ENCODE data around the gene CXCL8. TPM values are rescaled to one million over a fixed set of nuclear protein-coding genes. Genes with fewer than 3 reads are reported as not detected.

CXCL8 gene
- total and polyA plus RNA-seq, 3 donors from 2014 or later = 0.66 TPM; not detected in 2

DNA sequence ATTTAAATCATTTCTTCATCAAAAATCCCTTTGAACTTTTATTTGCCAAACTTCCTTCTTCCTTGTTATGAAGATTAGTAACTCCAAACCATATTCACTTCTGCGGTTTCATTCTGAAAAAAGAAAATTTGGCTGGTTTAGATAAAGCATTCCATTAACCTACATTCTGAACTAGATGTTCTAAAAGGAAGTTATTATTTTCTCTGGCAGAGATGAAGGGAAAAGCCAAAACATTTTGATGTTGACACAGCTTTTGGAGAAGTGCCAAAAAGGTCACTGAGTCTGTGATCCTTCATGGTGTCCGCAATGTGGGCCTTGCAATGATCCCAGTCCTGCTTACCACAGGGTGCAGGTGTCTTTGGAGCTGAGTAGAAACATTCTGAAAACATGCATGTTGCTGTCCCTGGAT lies 36.0 kb downstream of the CXCL8 start:
- Histone ChIP-seq H3K36me3 (ENCODE audit: low read depth, missing control alignments) (no peaks in the 10 kb centered on the region), H3K4me1 (peaks cover 5% of the 10 kb centered on the region), H3K9me3 (no peaks in the 10 kb centered on the region), H3K27ac (no peak overlapping the region), H3K4me3 (no peak overlapping the region), H3K27me3 (no peaks in the 10 kb centered on the region)
- WGBS, 2 donors = 41 to 56% methylated on average over 2 of the region's 2 CpGs
- intact Hi-C loops (cut with DNase I; ENCODE audit: low total_unique reads) = no loop called here
- DNase-seq = peak; percentile 25
- TF ChIP-seq POLR2A (IDR thresholded peaks at IDR 0.05) (no peak), CTCF (IDR thresholded peaks at IDR 0.05) (no peak)

- Histone ChIP-seq H3K27ac (no peak overlapping the region), H3K4me1 (peaks cover 5% of the 10 kb centered on the region), H3K36me3 (ENCODE audit: low read depth, missing control alignments) (no peaks in the 10 kb centered on the region), H3K27me3 (no peaks in the 10 kb centered on the region), H3K9me3 (no peaks in the 10 kb centered on the region), H3K4me3 (no peak overlapping the region)
- intact Hi-C loops (cut with DNase I; ENCODE audit: low total_unique reads) = no loop called here
- TF ChIP-seq POLR2A (IDR thresholded peaks at IDR 0.05) (no peak), CTCF (IDR thresholded peaks at IDR 0.05) (no peak)
- no peak for DNase-seq
- WGBS, 2 donors = 78 to 85% methylated on average over 3 of the region's 3 CpGs
Observed at GRCh38 chr4:73777612-73778011, 37.2 kb downstream of the CXCL8 start.

- Histone ChIP-seq H3K27me3 (no peaks in the 10 kb centered on the region), H3K4me3 (no peak overlapping the region), H3K36me3 (ENCODE audit: low read depth, missing control alignments) (no peaks in the 10 kb centered on the region), H3K4me1 (peaks cover 5% of the 10 kb centered on the region), H3K27ac (no peak overlapping the region), H3K9me3 (no peaks in the 10 kb centered on the region)
- 86 to 87% methylated on average over 1 of the region's 1 CpG for WGBS, 2 donors
- DNase-seq = no peak
- intact Hi-C loops (cut with DNase I; ENCODE audit: low total_unique reads) = no loop called here
- no peak for TF ChIP-seq CTCF (IDR thresholded peaks at IDR 0.05)
- no peak for TF ChIP-seq POLR2A (IDR thresholded peaks at IDR 0.05)
Observed at GRCh38 chr4:73780243-73780642, 39.9 kb downstream of the CXCL8 start.

- Histone ChIP-seq H3K36me3 (ENCODE audit: low read depth, missing control alignments) (no peaks in the 10 kb centered on the region), H3K9me3 (no peaks in the 10 kb centered on the region), H3K4me3 (no peak overlapping the region), H3K27ac (no peak overlapping the region), H3K4me1 (peaks cover 5% of the 10 kb centered on the region), H3K27me3 (no peaks in the 10 kb centered on the region)
- WGBS, 2 donors = 82 to 88% methylated on average over 2 of the region's 2 CpGs
- no peak for DNase-seq
- TF ChIP-seq CTCF (IDR thresholded peaks at IDR 0.05) (no peak), POLR2A (IDR thresholded peaks at IDR 0.05) (no peak)
- intact Hi-C loops (cut with DNase I; ENCODE audit: low total_unique reads) = no loop called here
Observed at GRCh38 chr4:73780834-73781233, 40.5 kb downstream of the CXCL8 start.

- intact Hi-C loops (cut with DNase I; ENCODE audit: low total_unique reads) = no loop called here
- H3K9me3 ChIP-seq = no peaks in the 10 kb centered on the region
- DNase-seq = no peak
- TF ChIP-seq POLR2A (IDR thresholded peaks at IDR 0.05) (no peak), CTCF (IDR thresholded peaks at IDR 0.05) (no peak)
- WGBS, 2 donors = 62 to 69% methylated on average over 2 of the region's 2 CpGs
- no peaks in the 10 kb centered on the region for H3K36me3 ChIP-seq (ENCODE audit: low read depth, missing control alignments)
- H3K27me3 ChIP-seq = no peaks in the 10 kb centered on the region
- H3K4me3 ChIP-seq = no peak overlapping the region
- H3K4me1 ChIP-seq = no peaks in the 10 kb centered on the region
- no peak overlapping the region for H3K27ac ChIP-seq
Observed at GRCh38 chr4:73788411-73788810, 48.0 kb downstream of the CXCL8 start.
